ENCODE data around the gene COL4A2. TPM values are rescaled to one million over a fixed set of nuclear protein-coding genes. Genes with fewer than 3 reads are reported as not detected.

Gene COL4A2
- total and polyA plus RNA-seq, 4 donors: 8.0 to 45.2 (median 40.3) TPM

DNA sequence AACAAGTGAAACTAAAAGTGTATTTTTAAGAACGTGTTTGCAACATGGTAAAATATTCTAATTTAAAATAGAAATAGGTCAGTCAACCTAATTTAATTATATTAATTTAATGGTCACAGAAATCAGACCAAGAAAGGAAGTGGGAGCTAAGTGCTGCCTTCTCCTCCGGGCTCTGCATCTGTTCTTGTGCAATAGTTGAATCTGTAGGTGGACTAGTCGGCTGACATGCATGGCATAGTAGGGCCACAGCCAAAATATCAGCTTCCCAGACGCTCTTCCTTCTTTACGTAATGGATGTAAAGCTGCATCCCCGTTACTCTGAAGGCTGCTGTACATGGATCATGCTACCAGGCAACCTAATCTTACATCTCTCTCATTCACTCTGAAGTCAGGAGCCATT, 47.4 kb upstream of the COL4A2 start:
- Histone ChIP-seq H3K36me3 (ENCODE audit: control insufficient read depth in 4 of 4, insufficient read depth in 3 of 4, low read depth in 1 of 4, low read length in 3 of 4) (no peaks in the 10 kb centered on the region), H3K4me1 (ENCODE audit: control insufficient read depth in 4 of 4, insufficient read depth in 4 of 4, low read length in 3 of 4) (peaks cover 0 to 2% (median 0%) of the 10 kb centered on the region in 4 donors), H3K4me3 (ENCODE audit: low read depth in 1 of 3, low read length in 3 of 3) (no peak overlapping the region), H3K27ac (ENCODE audit: low read depth in 1 of 2, low read length in 2 of 2) (no peak overlapping the region), H3K9ac (ENCODE audit: low read depth in 1 of 2, low read length in 2 of 2) (no peak overlapping the region), H3K9me3 (ENCODE audit: control insufficient read depth in 4 of 4, low read length in 3 of 4) (no peaks in the 10 kb centered on the region), H3K27me3 (ENCODE audit: control insufficient read depth in 4 of 4, insufficient read depth in 4 of 4, low read length in 3 of 4) (no peaks in the 10 kb centered on the region)
- WGBS: 69% methylated on average over 6 of the region's 6 CpGs
- DNase-seq (ENCODE audit: low spot score): no peak
- no peak for TF ChIP-seq NR2F2 (IDR thresholded peaks at IDR 0.05)
- TF ChIP-seq, protein P1, sequence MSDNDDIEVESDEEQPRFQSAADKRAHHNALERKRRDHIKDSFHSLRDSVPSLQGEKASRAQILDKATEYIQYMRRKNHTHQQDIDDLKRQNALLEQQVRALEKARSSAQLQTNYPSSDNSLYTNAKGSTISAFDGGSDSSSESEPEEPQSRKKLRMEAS (IDR thresholded peaks at IDR 0.05): no peak
- no peak for TF ChIP-seq FOXA1 (IDR thresholded peaks at IDR 0.05)
- TF ChIP-seq EGR1 (IDR thresholded peaks at IDR 0.05; ENCODE audit: low read depth in 2 of 2): no peak
- TF ChIP-seq, protein P2, sequence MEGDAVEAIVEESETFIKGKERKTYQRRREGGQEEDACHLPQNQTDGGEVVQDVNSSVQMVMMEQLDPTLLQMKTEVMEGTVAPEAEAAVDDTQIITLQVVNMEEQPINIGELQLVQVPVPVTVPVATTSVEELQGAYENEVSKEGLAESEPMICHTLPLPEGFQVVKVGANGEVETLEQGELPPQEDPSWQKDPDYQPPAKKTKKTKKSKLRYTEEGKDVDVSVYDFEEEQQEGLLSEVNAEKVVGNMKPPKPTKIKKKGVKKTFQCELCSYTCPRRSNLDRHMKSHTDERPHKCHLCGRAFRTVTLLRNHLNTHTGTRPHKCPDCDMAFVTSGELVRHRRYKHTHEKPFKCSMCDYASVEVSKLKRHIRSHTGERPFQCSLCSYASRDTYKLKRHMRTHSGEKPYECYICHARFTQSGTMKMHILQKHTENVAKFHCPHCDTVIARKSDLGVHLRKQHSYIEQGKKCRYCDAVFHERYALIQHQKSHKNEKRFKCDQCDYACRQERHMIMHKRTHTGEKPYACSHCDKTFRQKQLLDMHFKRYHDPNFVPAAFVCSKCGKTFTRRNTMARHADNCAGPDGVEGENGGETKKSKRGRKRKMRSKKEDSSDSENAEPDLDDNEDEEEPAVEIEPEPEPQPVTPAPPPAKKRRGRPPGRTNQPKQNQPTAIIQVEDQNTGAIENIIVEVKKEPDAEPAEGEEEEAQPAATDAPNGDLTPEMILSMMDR (IDR thresholded peaks at IDR 0.05; ENCODE audit: low read depth, low read length, missing input control): no peak

DNA sequence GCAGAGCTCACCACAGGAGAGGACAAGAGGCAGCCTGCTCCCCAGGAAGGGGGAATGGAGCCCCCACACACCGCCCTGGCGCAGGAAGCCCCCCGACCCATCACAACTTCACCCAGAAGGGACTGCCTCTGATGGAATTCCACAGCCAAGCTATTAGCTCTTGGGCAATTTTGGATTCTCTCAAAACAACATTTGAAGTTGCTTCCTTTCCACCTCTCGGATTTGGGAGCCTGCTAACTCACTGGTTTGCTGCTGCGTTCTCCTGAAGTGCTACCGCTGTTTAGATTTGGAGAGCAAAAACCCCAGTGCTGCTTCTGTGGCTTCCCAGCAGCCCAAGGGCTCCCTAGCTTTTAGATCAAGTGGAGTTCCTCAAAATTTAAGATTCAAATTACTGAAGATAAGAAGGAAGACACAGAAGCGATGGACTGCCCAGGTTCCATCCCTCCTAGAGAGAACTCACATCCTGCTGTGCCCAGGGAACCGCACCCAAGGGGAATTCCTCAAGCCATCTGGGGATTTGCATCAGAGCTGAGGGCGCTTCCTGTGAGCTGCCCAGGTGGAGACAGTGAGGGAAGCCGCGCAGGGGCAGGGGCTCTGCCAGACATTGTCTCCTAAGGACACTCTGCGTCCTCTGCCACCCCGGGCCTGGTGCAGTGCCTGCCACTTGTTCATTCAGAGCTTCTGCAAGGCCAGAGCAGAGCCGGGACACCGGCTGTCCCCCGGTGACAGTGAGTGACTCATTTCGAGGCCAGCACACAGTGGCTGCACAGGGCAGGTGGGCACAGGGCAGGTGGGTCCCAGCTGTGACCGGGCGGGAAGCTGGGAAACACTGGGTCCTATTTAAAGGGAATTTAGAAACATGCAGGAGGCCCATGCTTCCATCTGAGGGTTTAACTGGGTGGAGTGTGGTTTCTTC, 45.7 kb upstream of the COL4A2 start:
- Histone ChIP-seq H3K9me3 (ENCODE audit: control insufficient read depth in 4 of 4, low read length in 3 of 4) (no peaks in the 10 kb centered on the region), H3K36me3 (ENCODE audit: control insufficient read depth in 4 of 4, insufficient read depth in 3 of 4, low read depth in 1 of 4, low read length in 3 of 4) (no peaks in the 10 kb centered on the region), H3K4me1 (ENCODE audit: control insufficient read depth in 4 of 4, insufficient read depth in 4 of 4, low read length in 3 of 4) (peaks cover 0 to 2% (median 0%) of the 10 kb centered on the region in 4 donors), H3K27ac (ENCODE audit: low read depth in 1 of 2, low read length in 2 of 2) (peak overlapping the region in 1 of 2 donors; percentile 38), H3K27me3 (ENCODE audit: control insufficient read depth in 4 of 4, insufficient read depth in 4 of 4, low read length in 3 of 4) (no peaks in the 10 kb centered on the region), H3K9ac (ENCODE audit: low read depth in 1 of 2, low read length in 2 of 2) (no peak overlapping the region), H3K4me3 (ENCODE audit: low read depth in 1 of 3, low read length in 3 of 3) (no peak overlapping the region)
- WGBS: 83% methylated on average over 19 of the region's 19 CpGs
- no peak for DNase-seq (ENCODE audit: low spot score)
- TF ChIP-seq, protein P3, sequence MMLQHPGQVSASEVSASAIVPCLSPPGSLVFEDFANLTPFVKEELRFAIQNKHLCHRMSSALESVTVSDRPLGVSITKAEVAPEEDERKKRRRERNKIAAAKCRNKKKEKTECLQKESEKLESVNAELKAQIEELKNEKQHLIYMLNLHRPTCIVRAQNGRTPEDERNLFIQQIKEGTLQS (IDR thresholded peaks at IDR 0.05): no peak
- TF ChIP-seq EGR1 (IDR thresholded peaks at IDR 0.05; ENCODE audit: low read depth in 2 of 2) (no peak), RAD21 (IDR thresholded peaks at IDR 0.05) (no peak), YY1 (IDR thresholded peaks at IDR 0.05) (no peak), SP1 (IDR thresholded peaks at IDR 0.05) (no peak), HNF4G (IDR thresholded peaks at IDR 0.05) (no peak), FOXA1 (IDR thresholded peaks at IDR 0.05) (no peak), JUND (IDR thresholded peaks at IDR 0.05) (no peak), RXRA (IDR thresholded peaks at IDR 0.05) (no peak), HNF4A (conservative IDR thresholded peaks at IDR 0.05) (no peak), FOXA2 (IDR thresholded peaks at IDR 0.05) (no peak), GABPA (IDR thresholded peaks at IDR 0.05 in 1 of 2, conservative IDR thresholded peaks at IDR 0.05 in 1 of 2) (no peak)
- TF ChIP-seq, protein P4, sequence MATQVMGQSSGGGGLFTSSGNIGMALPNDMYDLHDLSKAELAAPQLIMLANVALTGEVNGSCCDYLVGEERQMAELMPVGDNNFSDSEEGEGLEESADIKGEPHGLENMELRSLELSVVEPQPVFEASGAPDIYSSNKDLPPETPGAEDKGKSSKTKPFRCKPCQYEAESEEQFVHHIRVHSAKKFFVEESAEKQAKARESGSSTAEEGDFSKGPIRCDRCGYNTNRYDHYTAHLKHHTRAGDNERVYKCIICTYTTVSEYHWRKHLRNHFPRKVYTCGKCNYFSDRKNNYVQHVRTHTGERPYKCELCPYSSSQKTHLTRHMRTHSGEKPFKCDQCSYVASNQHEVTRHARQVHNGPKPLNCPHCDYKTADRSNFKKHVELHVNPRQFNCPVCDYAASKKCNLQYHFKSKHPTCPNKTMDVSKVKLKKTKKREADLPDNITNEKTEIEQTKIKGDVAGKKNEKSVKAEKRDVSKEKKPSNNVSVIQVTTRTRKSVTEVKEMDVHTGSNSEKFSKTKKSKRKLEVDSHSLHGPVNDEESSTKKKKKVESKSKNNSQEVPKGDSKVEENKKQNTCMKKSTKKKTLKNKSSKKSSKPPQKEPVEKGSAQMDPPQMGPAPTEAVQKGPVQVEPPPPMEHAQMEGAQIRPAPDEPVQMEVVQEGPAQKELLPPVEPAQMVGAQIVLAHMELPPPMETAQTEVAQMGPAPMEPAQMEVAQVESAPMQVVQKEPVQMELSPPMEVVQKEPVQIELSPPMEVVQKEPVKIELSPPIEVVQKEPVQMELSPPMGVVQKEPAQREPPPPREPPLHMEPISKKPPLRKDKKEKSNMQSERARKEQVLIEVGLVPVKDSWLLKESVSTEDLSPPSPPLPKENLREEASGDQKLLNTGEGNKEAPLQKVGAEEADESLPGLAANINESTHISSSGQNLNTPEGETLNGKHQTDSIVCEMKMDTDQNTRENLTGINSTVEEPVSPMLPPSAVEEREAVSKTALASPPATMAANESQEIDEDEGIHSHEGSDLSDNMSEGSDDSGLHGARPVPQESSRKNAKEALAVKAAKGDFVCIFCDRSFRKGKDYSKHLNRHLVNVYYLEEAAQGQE (IDR thresholded peaks at IDR 0.05): no peak
- TF ChIP-seq, protein P2 (IDR thresholded peaks at IDR 0.05; ENCODE audit: low read depth, low read length, missing input control): no peak
- TF ChIP-seq, protein P5, sequence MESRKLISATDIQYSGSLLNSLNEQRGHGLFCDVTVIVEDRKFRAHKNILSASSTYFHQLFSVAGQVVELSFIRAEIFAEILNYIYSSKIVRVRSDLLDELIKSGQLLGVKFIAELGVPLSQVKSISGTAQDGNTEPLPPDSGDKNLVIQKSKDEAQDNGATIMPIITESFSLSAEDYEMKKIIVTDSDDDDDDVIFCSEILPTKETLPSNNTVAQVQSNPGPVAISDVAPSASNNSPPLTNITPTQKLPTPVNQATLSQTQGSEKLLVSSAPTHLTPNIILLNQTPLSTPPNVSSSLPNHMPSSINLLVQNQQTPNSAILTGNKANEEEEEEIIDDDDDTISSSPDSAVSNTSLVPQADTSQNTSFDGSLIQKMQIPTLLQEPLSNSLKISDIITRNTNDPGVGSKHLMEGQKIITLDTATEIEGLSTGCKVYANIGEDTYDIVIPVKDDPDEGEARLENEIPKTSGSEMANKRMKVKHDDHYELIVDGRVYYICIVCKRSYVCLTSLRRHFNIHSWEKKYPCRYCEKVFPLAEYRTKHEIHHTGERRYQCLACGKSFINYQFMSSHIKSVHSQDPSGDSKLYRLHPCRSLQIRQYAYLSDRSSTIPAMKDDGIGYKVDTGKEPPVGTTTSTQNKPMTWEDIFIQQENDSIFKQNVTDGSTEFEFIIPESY (IDR thresholded peaks at IDR 0.05): no peak

All from liver (tissue), 9 donors.